HG02642 (cell line): ENCODE measurements around the gene PAK5.

ENCODE experiments used
- ATAC-seq: cut with Tn5 transposase; IDR thresholded peaks from one replicate; pipeline ENCODE4 v1.9.1; 2021; ENCODE audit warnings: mild to moderate bottlenecking; ENCODE audit not compliant: unreplicated experiment, poor library complexity

PAK5 gene

DNA sequence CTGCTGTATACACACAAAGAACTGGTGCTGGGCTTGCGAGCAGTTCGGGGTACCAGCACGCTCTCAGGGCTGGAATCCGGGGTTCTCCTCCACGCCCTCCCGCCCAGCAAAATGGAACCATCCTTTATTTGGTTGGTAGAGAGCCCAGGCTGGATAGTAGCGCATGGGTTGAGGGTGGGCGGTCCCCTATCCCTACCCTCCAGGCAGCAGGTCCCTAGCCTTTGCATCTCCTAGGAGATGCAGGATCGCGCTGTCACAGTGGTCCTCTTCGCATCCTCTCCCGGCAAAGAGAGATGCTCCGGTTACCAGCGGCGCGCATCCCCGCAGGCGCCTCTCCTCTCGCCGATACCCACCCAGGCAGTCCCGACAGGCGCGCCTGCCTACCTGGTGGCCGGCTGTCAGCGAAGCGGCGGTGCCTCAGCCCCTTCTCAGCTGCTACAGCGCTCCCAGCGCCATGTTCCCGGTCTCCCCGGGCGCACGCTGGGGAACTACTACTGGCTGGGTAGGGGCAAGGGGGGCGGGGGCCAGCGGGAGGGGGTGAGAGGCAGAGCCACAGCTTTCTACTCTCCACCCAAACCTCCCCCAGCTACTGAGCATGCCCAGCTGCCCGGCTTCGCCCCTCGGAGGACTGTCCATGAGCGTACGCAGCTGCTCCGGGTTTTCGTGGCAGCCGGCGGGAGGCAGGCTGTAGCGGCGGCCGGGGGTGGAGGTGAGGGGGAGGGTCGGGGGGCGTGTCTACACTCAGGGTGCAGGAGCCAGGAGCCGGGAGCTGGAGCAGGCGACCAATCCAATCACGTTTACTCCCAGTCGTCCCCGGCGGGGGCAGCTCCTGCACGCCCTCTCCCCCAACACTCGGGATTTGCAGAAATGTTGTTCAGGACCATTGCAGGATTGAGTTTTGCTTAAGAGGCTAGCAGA, at the start of gene PAK5:
PAK5 (minus strand) TSS at position 699 of the 918 bp plus-strand sequence. CDS start 194,748 bp downstream, outside the sequence.
- no peak for ATAC-seq

DNA sequence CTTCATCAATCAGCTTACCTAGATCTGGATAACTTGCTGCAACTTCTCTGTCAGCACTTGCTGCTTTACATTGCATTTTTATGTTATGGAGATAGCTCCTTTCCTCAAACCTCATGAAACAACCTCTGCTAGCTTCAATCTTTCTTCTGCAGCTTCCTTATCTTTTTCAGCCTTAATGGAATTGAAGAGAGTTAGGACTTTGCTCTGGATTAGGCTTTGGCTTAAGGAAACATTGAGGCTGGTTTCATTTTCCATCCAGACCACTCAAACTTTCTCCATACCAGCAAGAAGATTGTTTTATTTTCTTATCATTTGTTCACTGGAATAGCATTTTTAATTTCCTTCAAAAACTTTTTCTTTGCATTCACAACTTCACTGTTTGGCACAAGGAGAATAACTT, 48.8 kb upstream of the PAK5 start:
- ATAC-seq, result no peak

DNA sequence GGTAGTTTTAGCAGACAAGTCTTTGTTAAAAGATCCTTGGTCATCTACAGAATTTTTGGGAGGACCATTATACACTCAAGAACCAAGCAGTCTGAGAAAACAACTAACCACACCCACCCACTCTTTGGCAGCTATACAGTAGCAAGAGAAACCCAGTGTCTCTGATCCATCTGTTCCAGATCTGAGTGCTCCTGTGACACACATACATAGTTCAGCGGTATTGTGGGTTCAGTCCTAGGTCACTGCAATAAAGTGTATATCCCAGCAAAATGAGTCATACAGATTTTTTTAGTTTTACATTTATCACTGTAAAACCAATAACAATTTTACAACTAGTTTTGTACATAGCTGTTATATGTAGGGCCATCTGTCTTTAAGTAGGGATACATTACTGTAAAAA, 47.4 kb upstream of the PAK5 start:
- ATAC-seq, result no peak

DNA sequence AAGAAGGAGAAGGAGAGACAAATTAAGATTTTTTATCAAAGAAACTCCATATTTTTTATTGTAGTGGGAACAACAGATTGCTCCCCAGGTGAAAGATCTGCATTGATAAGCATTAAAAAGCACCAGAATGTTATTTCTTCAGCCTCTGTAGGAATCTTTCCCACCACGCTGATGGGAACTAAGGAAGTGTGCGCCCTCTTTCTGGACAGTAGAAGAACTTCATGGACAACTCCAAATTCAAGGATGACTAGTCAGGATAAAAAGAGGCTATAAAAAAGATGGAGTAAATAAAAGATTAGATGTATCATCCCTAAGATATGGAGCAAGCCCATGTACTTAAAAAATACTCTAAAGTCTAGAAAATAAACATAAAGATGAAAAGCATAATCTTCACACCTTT, 45.8 kb upstream of the PAK5 start:
- ATAC-seq, result no peak

DNA sequence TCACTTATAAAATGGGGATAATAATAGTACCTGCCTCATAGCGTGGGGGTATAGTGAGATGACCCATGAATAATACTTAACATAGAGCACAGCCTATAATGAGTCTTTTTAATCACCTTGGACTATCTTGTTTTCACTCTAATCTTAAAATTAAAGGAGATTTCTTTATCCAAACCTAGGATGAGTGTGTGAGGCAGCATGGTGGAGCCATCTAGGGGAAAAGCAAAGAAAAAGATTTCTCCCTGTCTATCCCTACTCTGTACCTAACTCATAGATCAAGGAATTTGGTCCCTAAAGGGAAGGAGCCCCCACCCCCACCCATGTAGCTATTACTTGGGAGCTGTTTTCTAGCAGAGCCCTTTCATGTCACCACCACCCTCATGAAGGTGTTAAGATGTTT, 45.2 kb upstream of the PAK5 start:
- ATAC-seq, result no peak

DNA sequence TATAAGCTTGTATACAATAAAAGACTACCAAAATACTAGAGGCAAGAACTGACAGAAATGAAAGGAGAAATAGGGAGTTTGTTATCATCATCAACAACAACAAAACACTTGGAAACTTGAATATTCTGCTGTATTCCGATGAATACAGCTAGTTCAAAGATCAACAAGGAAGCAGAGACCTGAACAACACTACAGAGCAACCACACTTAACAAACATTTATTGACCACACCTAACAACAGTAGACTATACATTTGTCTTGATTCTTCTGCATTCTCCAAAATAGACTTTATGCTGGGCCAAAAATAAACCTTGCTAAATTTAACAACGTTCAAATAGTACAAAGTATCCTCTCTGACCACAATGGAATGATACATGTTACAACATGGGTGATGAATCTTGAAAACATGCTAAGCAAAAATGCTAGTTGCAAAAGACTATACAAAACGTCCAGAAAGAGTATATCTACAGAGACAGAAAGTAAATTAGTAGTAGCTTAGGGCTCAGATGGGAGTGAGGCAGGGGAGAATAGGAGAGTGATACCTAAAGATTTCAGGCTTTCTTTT, 39.1 kb upstream of the PAK5 start:
- ATAC-seq, result no peak

DNA sequence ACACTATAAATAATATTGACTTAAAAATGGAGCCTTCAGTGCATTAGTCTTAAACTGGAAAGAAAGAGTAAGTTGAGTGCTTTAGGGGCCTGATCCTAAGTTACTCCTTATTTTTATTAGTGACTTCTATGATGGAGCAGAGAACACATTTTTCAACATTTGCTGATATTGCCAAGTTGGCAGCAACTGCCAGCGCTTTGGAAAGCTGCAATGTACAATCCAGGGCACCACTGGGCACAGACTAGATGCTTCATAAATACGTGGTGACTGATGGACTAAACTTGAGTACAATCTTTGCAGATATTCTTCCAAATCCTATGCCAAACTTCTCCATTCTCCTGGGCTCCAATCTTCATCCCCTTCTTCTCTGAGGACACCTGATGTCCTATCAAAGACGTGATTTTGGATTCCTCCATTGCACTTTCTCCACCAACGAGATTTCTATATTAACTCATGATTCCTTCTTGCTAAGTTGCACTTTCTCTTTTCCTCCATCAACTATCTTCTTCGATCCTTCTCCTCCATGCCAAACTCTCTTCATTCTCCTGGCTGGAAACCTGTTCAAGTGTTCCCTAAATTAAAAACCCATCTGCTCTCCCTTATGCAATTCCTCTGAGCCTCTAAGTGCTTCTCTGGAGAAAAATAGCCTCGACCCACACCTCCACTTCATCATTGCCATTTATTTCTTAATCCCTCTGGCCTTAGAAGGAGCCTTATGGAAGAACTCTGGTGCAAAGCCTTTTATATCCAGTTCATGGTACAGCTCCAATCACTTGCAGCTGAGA, 28.5 kb upstream of the PAK5 start:
- ATAC-seq, result no peak

DNA sequence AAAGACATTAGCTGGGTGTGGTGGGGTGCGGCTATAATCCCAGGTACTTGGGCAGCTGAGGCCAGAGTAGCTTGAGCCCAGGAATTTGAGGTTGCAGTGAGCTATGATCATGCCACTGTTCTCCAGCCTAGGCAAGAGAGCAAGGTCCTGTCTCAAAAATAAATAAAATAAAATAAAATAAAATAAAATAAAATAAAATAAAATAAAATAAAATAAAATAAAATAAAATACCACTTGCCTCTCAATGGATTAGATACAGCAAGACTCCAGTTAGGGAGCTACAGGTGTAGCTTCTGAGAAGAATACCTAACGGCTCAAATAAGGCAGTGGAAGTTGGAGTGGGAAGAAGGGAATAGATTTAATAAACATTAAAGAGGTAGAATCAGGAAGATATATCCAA, 13.7 kb upstream of the PAK5 start:
- no peak for ATAC-seq

DNA sequence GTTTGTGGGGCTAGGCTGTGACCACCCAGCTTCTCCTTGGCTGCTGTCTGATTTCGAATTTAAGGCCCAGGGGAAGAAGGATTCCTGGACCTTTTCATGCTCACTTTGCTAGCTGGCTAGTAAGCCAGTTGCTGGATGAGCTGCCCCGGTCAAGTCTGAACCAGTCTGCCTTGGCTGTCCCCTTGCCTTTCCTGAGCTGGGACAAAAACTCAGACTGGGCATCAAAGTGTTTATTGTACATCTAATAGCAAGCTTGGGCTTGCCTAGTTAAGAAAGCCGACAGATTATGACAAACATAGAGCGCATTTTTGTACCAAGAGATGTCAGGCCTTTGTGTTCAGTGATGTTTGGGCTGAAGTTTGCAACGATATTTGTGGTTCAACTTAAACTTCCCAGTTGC, 750 bp upstream of the PAK5 start:
- ATAC-seq, result no peak

DNA sequence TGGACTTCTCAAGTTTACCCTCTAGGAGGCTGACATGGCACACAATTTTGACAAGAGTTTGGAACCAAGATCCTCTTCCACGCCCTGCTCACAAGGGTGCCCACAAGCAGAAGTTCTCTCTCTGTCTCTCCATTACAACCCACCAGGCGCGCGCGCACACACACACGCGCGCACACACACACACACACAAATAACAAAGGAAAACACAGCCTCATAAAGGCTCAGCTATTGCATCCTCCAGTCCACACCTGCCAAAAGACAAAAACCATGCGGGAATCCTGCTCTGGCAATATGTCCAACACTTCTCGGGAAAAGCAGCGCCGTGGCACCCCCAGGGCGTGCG, 870 bp downstream of the PAK5 start:
- no peak for ATAC-seq

DNA sequence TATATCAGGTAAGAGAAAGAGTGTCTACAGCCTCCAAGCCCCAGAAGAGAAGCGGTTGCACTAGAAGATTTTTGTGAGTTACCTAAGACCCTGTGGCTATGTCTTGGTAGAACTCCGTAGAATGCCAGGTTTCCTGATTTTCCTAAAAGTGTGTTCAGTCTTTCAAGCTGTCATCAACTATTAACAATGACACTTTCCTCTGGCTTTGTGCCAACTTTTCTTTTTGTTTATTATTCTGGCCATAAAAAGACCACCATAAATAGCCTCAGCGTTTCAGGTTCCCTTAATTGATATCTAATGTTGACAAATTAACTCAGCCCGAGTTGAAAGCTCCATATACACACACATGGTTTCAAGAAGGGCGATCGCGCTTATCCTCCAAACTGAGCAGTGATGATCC, 1.2 kb downstream of the PAK5 start:
- no peak for ATAC-seq

DNA sequence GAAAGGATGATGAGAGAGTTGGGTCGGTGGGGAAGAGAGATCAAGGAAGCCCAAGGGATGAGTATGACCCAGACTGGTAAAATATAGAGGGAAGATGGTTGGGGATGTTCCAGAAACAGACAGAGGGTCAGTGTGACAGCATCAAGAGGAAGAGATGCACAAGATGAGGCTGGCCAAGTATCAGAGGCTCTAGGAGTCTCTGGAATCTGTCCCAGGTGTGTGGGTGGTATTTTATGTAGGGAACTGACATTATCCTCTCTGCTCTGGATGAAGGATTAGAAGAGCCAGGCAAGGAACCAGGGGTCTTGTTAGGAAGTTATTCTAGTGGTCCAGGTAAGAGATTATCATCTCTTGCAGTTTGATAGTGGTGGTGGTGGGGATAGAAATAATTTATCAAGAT, 3.6 kb downstream of the PAK5 start:
- no peak for ATAC-seq

DNA sequence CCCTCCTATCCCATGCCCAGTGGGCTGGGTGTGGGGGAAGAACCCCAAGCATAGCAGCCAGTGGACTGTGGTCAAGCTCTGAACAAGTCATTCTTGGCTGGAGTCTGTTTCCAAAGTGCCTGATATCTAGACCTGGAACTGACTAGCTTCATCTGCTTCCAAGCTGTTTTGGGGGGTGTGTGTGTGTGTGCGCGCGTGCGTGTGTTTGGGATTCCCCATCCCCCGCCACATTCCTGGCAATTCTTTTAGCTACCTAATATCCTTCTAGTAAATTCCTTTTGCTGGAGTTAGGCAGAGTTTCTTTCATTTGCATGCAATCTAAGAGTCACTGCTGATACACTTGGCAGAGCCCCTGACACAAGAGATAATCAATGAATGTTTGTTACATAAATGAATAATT, 7.8 kb downstream of the PAK5 start:
- ATAC-seq, result no peak

DNA sequence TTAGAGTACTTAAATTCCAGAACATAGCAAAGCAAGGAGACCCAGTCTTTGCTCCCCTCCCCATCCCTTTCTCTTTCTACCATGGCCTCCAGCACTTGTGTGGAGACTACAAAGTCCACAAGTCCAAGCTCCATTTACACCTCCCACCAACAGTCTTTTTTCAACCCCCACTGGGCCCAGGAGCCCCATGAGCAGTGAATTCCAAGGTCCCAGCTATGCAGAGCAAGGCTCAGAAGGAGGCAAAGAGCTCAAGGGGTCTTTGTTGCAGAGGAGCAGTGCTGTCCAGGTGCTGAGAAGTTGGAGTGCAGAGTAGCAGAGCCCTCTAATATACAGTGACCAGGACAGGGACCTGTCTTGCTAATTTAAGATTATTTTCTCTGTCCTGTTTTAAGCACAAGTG, 9.0 kb downstream of the PAK5 start:
- no peak for ATAC-seq

DNA sequence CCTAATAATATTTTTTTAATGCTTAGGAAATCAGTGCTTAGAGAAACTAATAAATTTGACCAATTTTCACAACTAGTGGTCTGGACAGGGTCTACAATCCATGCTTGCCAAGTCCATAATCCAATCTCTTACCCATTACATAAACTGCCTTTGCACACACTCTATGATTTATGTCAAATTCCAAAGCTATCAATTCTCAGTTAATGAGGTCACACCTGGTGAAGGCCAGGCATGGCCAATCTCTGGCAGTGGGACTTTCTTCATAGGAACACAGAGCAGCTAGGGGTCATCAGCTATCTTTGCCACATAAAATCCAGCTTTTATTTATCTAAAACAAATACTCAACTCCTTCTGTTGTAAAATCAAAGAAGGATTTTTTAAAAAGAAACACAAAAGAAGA, 21.2 kb downstream of the PAK5 start:
- ATAC-seq, result no peak

DNA sequence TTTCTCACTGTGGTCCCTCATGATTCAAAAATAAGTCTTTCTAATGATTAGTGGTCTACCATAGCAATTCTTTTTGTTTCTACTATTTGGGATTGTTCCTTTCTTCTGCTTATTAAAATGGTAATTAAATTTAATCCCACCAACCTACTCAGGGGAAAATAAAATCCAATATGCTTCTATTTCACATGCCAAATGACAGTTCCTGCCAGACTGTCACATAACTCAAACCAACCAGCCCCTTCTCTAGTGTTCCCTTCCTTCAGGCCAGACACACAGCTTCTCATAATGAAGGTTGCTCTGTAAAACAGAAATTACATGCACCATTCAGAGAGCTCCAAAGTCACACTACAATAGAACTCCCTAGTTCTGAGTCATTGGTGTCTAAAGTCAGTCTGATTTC, 23.2 kb downstream of the PAK5 start:
- ATAC-seq, result no peak

DNA sequence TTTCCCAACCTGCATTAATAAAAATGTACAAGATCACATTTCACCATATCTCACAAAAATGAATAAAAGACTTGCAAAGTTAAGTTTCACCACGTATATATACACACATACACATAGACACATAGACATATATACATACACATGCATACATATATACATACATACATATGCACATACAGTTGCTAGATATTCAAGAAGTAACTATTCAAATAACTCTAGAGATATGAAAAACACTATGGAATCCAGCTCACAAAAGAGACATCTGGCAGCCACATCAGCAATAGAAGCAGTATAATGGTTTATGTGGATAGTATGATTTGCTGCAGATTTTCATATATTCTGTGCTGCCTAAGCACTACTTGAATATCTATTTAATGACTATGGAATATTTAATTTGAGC, 28.1 kb downstream of the PAK5 start:
- ATAC-seq, result no peak

DNA sequence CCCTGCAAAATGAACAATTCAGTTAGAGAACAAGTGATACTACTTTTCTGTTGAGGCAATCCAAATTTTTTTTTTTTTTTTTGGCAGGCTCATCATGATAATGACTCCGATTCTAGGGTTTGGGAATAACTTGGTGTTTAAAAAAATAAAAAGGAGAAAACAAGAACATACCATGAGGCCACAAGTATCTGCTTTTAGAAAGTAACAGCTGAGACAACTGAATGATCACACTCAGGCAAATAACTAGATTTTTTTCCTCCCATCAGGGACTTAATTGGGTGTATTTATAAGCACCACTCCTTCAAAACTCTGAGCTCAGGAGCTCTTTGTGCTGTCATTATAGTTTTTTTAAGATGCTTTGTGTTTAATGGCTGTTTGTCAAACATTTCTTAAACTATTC, 29.6 kb downstream of the PAK5 start:
- ATAC-seq, result no peak

DNA sequence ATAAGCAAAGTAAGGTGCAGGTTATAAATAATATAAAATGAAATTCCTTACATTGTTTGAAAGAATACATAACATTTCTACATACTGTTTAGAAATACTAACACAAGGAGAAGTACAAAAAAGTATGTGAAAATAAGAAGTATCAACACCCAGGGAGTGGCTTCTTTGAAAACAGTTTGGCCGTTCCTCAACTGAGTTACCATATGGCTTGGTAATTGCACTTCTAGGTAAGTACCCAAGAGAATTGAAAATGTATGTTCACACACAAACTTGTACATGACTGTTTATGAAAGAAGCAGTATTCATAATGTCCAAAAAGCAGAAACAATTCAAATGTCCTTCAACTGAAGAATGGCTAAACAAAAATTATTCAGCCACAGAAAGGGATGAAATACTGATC, 30.7 kb downstream of the PAK5 start:
- no peak for ATAC-seq

DNA sequence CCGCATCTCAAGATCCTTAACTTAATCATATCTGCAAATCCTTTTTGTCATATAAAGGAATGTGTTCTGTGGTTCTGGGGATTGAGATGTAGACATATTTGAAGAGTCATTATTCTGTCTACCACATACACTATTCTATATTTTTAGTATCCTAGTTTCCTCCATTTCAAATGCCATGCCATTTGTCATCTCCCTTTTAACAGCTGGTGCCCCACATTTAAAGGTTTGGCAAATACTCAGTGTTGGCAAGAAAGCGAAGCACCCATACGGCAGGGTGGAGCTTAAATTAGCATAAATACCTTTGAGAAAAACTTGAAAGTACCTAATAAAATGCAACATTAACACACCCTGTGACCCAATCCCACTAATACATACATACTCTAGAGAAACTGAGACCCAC, 31.7 kb downstream of the PAK5 start:
- ATAC-seq, result no peak

DNA sequence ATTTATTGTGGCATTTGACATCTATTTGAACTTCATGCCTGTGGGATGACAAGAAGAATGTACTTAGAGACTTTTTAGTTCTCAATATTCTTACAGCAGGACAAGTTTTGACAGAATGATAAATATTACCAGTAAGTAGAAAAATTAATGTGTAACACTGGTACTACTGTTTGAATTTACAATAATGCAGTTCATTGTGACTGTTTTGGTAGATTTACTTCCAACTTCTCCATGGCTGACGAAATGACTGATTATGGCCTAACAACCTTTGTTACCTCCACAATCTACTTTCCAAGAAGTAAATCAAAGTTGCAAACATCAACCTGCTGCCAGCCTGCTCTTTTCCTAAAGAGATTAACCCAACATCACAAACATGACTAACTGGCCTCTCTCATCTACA, 38.5 kb downstream of the PAK5 start:
- ATAC-seq, result no peak
